Parathyroid adenoma (tissue), 2 donors: ENCODE results near the gene LSM10.
A peak's percentile ranks its signal among the peaks of the same experiment; 100 is the strongest.

Experiments used
- H2AFZ ChIP-seq: fragments of 300-600 bp; sonication (generic); one replicate; pipeline ENCODE4 v1.7.0; 2017; ENCODE audit warnings: antibody characterized with exemption, mild to moderate bottlenecking
- H3K27ac ChIP-seq: fragments of 300-600 bp; sonication (generic); one replicate; pipeline ENCODE4 v1.7.0; 2017
- H3K27me3 ChIP-seq: fragments of 300-600 bp; sonication (generic); one replicate; pipeline ENCODE4 v1.7.0; 2017; ENCODE audit warnings: low read length; ENCODE audit not compliant: control insufficient read depth, insufficient read depth
- H3K36me3 ChIP-seq: fragments of 300-600 bp; sonication (generic); one replicate; pipeline ENCODE4 v1.7.0; 2017; ENCODE audit warnings: low read length; ENCODE audit not compliant: control insufficient read depth, insufficient read depth
- H3K4me1 ChIP-seq: fragments of 300-600 bp; sonication (generic); one replicate; pipeline ENCODE4 v1.7.0; 2017; ENCODE audit warnings: control low read depth
- H3K4me2 ChIP-seq: fragments of 300-600 bp; sonication (generic); one replicate; pipeline ENCODE4 v1.7.0; 2017; ENCODE audit warnings: low read length
- H3K4me3 ChIP-seq: fragments of 300-600 bp; sonication (generic); one replicate; pipeline ENCODE4 v1.7.0; 2017; ENCODE audit warnings: low read depth, low read length
- H3K79me2 ChIP-seq: fragments of 300-600 bp; sonication (generic); one replicate; pipeline ENCODE4 v1.7.0; 2017; ENCODE audit warnings: control low read depth
- H3K9ac ChIP-seq: fragments of 300-600 bp; sonication (generic); one replicate; pipeline ENCODE4 v1.7.0; 2017; ENCODE audit warnings: mild to moderate bottlenecking
- H3K9me3 ChIP-seq: fragments of 300-600 bp; sonication (generic); one replicate; pipeline ENCODE4 v1.7.0; 2017; ENCODE audit warnings: low read length; ENCODE audit not compliant: control insufficient read depth
- CTCF ChIP-seq: fragments of 300-600 bp; sonication (generic); IDR thresholded peaks from one replicate; pipeline ENCODE4 v1.7.0; 2017; ENCODE audit warnings: antibody characterized with exemption, mild to moderate bottlenecking
- donor health status: primary hyperparathyroidism.

LSM10 gene

GRCh38 chr1:36377791-36378492 is 19.8 kb downstream of the LSM10 start:
- H3K4me1 ChIP-seq = peaks cover 28% of the 10 kb centered on the region
- H3K9ac ChIP-seq = no peak overlapping the region
- no peak for TF ChIP-seq CTCF
- H3K9me3 ChIP-seq = no peaks in the 10 kb centered on the region
- peaks cover 30% of the 10 kb centered on the region for H3K79me2 ChIP-seq
- H2AFZ ChIP-seq = no peak overlapping the region
- no peak overlapping the region for H3K27ac ChIP-seq
- H3K36me3 ChIP-seq = no peaks in the 10 kb centered on the region
- no peak overlapping the region for H3K4me3 ChIP-seq
- no peaks in the 10 kb centered on the region for H3K27me3 ChIP-seq
- no peak overlapping the region for H3K4me2 ChIP-seq

- TF ChIP-seq CTCF = no peak
- Histone ChIP-seq H3K4me1 (peaks cover 22% of the 10 kb centered on the region), H3K9me3 (no peaks in the 10 kb centered on the region), H3K4me2 (no peak overlapping the region), H3K27me3 (no peaks in the 10 kb centered on the region), H2AFZ (no peak overlapping the region), H3K36me3 (no peaks in the 10 kb centered on the region), H3K79me2 (peaks cover 15% of the 10 kb centered on the region), H3K9ac (no peak overlapping the region), H3K27ac (peak overlapping the region; percentile 87), H3K4me3 (no peak overlapping the region)
Observed at GRCh38 chr1:36372617-36373016, 25.1 kb downstream of the LSM10 start.

- no peaks in the 10 kb centered on the region for H3K9me3 ChIP-seq
- no peaks in the 10 kb centered on the region for H3K36me3 ChIP-seq
- H3K79me2 ChIP-seq = peaks cover 10% of the 10 kb centered on the region
- H3K4me2 ChIP-seq = no peak overlapping the region
- H3K4me3 ChIP-seq = no peak overlapping the region
- no peaks in the 10 kb centered on the region for H3K27me3 ChIP-seq
- H3K27ac ChIP-seq = no peak overlapping the region
- peaks cover 13% of the 10 kb centered on the region for H3K4me1 ChIP-seq
- peak; percentile 84 for TF ChIP-seq CTCF
- H3K9ac ChIP-seq = no peak overlapping the region
- H2AFZ ChIP-seq = no peak overlapping the region
Observed at GRCh38 chr1:36369061-36369861, 28.4 kb downstream of the LSM10 start.

- Histone ChIP-seq H3K9ac (no peak overlapping the region), H3K9me3 (no peaks in the 10 kb centered on the region), H3K79me2 (peaks cover 9% of the 10 kb centered on the region), H3K4me1 (peaks cover 4% of the 10 kb centered on the region), H3K36me3 (no peaks in the 10 kb centered on the region), H3K27ac (no peak overlapping the region), H3K27me3 (no peaks in the 10 kb centered on the region), H2AFZ (no peak overlapping the region), H3K4me3 (no peak overlapping the region), H3K4me2 (no peak overlapping the region)
- no peak for TF ChIP-seq CTCF
Observed at GRCh38 chr1:36367798-36368197, 29.9 kb downstream of the LSM10 start.
